Activated naive CD8-positive, alpha-beta T cell treated with anti-CD3 and anti-CD28 coated beads for 36 hours (primary cell): ENCODE data around the gene GPA33. TPM values are rescaled to one million over a fixed set of nuclear protein-coding genes. Genes with fewer than 3 reads are reported as not detected.

Experiments used
- DNase-seq: peaks from one replicate; pipeline ENCODE4 v3.0.0; 2021
- H3K27ac Mint-ChIP-seq: one replicate; pipeline ENCODE4 v1.8.0; 2022; ENCODE audit warnings: mild to moderate bottlenecking, moderate library complexity, mixed read lengths
- H3K27me3 Mint-ChIP-seq: one replicate; pipeline ENCODE4 v1.8.0; 2022; ENCODE audit warnings: mild to moderate bottlenecking, mixed read lengths
- H3K36me3 Mint-ChIP-seq: one replicate; pipeline ENCODE4 v1.8.0; 2021; ENCODE audit warnings: mild to moderate bottlenecking, mixed read lengths
- H3K4me1 Mint-ChIP-seq: one replicate; pipeline ENCODE4 v1.8.0; 2021; ENCODE audit warnings: mixed read lengths
- H3K4me3 Mint-ChIP-seq: one replicate; pipeline ENCODE4 v1.8.0; 2022; ENCODE audit warnings: mild to moderate bottlenecking, moderate library complexity, mixed read lengths
- H3K9me3 Mint-ChIP-seq: one replicate; pipeline ENCODE4 v1.8.0; 2022; ENCODE audit warnings: mixed read lengths
- total RNA-seq, 2 experiments: library from RNA; stranded (reverse); gene quantifications; one replicate each; pipeline ENCODE4 v1.2.3, GENCODE V29; 2021

The GPA33 gene
- total RNA-seq, 2 experiments from 2014 or later, result not detected

DNA sequence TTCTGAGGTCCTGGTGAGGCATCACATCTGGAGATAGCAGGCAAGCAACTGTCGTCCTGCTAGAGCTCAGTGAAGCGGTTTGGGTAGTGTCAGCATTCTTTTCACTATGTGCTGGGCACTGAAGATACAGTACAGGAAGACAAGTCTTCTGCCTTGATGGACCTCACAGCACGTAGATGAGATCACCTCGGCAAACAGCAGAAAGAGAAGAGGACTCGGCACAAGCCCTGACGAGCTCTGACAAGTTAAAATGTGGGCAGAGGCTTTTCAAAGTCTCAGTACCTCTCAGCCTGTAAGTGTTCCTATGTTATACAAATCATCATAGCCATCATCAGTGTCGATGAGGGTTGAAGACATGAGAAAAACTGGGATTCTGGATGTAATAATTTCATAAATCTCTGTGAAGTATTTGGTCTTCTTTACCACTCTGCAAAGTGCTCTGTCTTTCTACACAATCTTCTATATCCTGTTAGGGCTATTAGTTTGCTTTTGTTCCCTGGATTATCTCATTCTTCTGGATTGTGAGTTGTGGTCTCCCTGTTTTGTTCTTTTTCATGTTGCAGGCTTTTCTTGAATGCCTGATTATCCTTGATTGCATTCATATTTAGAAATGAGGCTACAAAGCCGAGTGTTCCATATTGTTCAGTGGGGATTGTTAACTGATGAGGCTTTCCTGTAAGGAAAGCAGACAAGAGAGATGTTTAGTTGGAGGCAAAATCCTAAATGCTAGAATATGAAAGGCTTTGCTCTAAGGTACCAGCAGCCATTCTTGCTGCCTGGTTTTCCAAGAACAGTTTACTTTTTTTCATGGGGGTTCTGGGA, 76.9 kb downstream of the GPA33 start:
- Mint-ChIP-seq H3K27ac (no peak overlapping the region), H3K36me3 (peaks cover 9% of the 10 kb centered on the region), H3K27me3 (peaks cover 37% of the 10 kb centered on the region), H3K9me3 (peaks cover 3% of the 10 kb centered on the region), H3K4me3 (no peak overlapping the region), H3K4me1 (peaks cover 21% of the 10 kb centered on the region)
- no peak for DNase-seq

DNA sequence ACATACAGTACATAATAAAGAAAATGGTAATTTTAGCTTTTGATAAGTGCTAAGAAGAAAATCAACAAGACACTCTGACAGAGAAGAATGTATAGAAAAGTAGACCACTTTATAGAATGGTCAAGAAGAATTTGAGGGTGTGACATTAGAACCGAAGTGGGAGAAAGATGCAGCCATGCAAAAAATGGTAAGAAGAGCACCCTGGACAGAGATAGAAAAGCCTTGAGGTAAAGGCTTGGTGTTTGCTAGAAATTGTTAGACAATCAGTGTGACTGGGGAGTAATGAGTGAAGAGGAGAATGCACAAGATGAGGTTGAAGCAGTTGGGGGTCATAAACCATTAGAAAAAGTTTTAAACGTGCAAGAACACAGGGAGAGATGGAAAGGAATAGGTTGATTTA, 77.6 kb downstream of the GPA33 start:
- Mint-ChIP-seq H3K27ac (no peak overlapping the region), H3K9me3 (peaks cover 3% of the 10 kb centered on the region), H3K27me3 (peaks cover 39% of the 10 kb centered on the region), H3K36me3 (peaks cover 9% of the 10 kb centered on the region), H3K4me1 (peaks cover 21% of the 10 kb centered on the region), H3K4me3 (no peak overlapping the region)
- DNase-seq, result no peak

DNA sequence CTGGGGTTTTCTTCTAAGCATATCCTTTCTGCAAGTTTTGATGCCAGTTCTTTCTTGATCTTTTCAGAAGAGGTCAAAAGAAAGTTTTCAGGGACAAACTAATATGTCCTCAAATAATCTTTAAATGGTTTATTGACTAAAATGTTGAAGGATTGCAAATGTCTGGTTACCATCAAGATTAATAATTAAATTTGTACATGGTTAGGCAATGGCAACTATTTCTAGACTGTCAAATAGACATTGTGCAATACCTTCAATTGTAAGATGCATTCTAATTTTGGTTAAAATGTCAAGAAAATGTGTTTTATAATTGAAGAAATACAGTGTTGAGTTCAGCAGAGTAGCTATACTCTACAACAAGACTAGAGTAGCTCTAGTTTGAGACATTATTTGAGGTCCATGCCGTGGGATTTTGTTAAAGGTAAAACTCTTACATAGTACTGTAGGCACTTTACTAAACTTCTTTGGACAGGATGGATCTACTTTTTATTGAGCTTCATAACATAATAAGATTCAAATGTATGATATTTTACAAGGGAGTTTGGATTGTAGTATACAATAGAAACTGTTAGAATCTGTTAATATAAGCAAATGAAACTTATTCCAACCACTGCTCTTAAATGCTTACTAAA, 78.5 kb downstream of the GPA33 start:
- Mint-ChIP-seq H3K4me3 (no peak overlapping the region), H3K27ac (no peak overlapping the region), H3K36me3 (peaks cover 9% of the 10 kb centered on the region), H3K27me3 (peaks cover 43% of the 10 kb centered on the region), H3K4me1 (peaks cover 21% of the 10 kb centered on the region), H3K9me3 (peaks cover 3% of the 10 kb centered on the region)
- no peak for DNase-seq

DNA sequence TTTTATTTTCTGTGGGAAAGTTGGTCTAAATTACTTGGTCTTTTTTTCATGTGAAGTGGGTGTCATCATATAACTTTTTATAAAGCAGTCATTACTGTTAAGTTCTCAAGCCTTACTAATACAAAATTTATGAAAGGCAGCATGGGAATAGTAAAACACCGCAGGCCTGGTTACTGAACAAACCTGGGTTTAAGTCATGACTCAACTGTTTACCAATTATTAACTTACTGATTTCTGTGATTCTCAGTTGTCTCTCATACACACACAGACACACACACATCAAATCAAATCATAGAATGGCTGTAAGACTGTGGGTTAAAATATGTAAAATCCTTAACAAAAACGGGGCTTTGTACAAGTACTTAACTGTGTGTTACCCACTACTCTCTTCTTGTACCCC, 86.5 kb downstream of the GPA33 start:
- Mint-ChIP-seq H3K36me3 (peaks cover 3% of the 10 kb centered on the region), H3K4me3 (no peak overlapping the region), H3K4me1 (peaks cover 4% of the 10 kb centered on the region), H3K27me3 (peaks cover 17% of the 10 kb centered on the region), H3K9me3 (peaks cover 4% of the 10 kb centered on the region), H3K27ac (no peak overlapping the region)
- no peak for DNase-seq

Other genes starting within 250 kb of the GPA33 start
- 10 to 100 TPM; 19.2 to 21.4 TPM for gene TADA1, start 214.1 kb downstream of the GPA33 start, total RNA-seq
- 1 to 10 TPM; 5.7 to 6.6 TPM for gene ILDR2, start 114.8 kb downstream of the GPA33 start, total RNA-seq
- gene MAEL, start 101.1 kb downstream of the GPA33 start, total RNA-seq, result under 1 TPM in 1 of 2 experiments, not detected in 1; 0.14 TPM
- not detected for gene STYXL2, start 3.7 kb upstream of the GPA33 start, total RNA-seq
- 10 to 100 TPM; 13.5 to 17.3 TPM for gene POU2F1, start 130.5 kb upstream of the GPA33 start, total RNA-seq